H1 (cell line): ENCODE results near the gene PLCB3.

Source experiments
- EP300 ChIP-seq, 2 experiments: IDR thresholded peaks; 1 replicate in 1 of 2; 2 replicates in 1 of 2; pipeline ENCODE4 v1.6.1; 2011 to 2012; ENCODE audit warnings: low read depth in 2 of 2, low read length in 2 of 2, mild to moderate bottlenecking in 2 of 2, borderline replicate concordance in 1 of 2, inconsistent platforms in 1 of 2, moderate library complexity in 1 of 2
- MAFK ChIP-seq: IDR thresholded peaks from 2 replicates; pipeline ENCODE4 v1.6.1; 2012; ENCODE audit warnings: low read depth, mild to moderate bottlenecking, improper control_type of control experiment, low read length

DNA sequence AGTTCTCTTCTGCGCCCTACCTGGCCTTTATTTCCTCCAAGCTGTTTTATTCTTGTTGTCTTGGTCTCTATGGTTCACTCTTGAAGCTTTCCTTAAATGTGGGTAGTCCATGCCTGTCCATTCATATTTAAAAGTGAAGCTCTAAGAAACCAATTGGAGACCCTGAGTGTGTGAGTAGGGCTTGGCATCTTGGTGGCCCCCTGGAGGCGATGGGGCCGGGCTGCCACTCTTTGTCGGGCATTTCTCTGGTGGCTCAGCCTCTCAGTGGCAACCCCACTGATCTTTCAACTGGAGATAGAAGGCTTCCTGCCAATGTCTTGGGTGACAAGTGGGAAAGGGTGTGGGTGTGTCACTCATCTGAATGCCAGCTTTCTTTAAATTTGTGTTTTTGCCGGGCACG lies 34.5 kb upstream of the PLCB3 start:
- TF ChIP-seq EP300 (IDR thresholded peaks at IDR 0.05; ENCODE audit: borderline replicate concordance in 1 of 2, low read depth in 2 of 2, low read length in 2 of 2) (no peak), MAFK (no peak)
